Mammary epithelial cell (primary cell): ENCODE measurements around the gene BCL7C.

ENCODE experiments used
- CTCF ChIP-seq, 2 donors: IDR thresholded peaks in 1 of 2; conservative IDR thresholded peaks in 1 of 2; 2 replicates each; pipeline ENCODE4 v1.5.1; 2011 to 2012; ENCODE audit warnings: inconsistent platforms in 2 of 2, low read length in 2 of 2, mild to moderate bottlenecking in 2 of 2, control low read depth in 1 of 2, low read depth in 1 of 2; ENCODE audit not compliant: insufficient read depth in 1 of 2; ENCODE audit errors: extremely low read depth in 1 of 2
- EZH2 ChIP-seq: IDR thresholded peaks from 2 replicates; pipeline ENCODE4 v1.6.1; 2012; ENCODE audit warnings: low read length, inconsistent platforms, borderline replicate concordance

DNA sequence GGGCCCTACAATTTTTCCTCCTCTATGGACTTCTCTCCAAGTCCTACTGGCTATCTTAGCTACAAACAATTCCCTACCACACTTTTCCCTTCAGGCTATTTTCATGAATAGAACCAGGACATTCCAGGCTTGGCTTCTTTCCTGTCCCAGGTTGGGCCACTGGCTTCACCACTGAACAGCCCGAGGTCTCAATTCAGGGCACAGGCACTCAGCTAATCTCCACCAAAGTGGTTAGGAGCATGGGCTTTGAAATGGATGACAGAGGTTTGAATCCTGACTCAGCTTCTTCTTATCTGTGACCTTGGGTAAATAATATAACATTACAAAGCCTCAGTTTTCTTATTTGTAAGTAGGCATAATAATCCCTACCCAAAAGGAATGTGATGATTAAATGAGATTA lies 56.0 kb downstream of the BCL7C start:
- TF ChIP-seq CTCF (conservative IDR thresholded peaks at IDR 0.05 in 1 of 2, IDR thresholded peaks at IDR 0.05 in 1 of 2; ENCODE audit: extremely low read depth in 1 of 2, insufficient read depth in 1 of 2, low read depth in 1 of 2, low read length in 2 of 2) = no peak
- no peak for TF ChIP-seq EZH2
